Lung (tissue), 4 donors: ENCODE results near the gene USP17L29. TPM values are rescaled to one million over a fixed set of nuclear protein-coding genes. Genes with fewer than 3 reads are reported as not detected.

Experiments used
- polyA plus RNA-seq, 2 donors: library from polyadenylated mRNA; stranded (reverse); fragments of 200-250 nt; gene quantifications; one replicate each; pipeline ENCODE4 v1.2.1, GENCODE V29; 2013
- total RNA-seq, 2 donors: library from RNA; depleted of rRNA in 1 of 2; stranded (reverse); fragments of >200 nt in 1 of 2; gene quantifications; one replicate each; pipeline ENCODE4 v1.2.1, GENCODE V29; 2014 to 2021
- donor health status: Bipolar disorder and iron deficiency.
- donor health status: healthy.
- donor health status: DM: yes; HTN: yes; CAD: no.

USP17L29 gene
- total and polyA plus RNA-seq, 4 donors, result not detected

Other genes with a start within 250 kb of the USP17L29 start
- not detected for gene FAM90A26, start 183.2 kb upstream of the USP17L29 start, total RNA-seq
- not detected for gene FAM90A26, start 183.2 kb upstream of the USP17L29 start, polyA plus RNA-seq
- gene USP17L10, start 143.0 kb upstream of the USP17L29 start, total RNA-seq, result not detected
- not detected for gene USP17L10, start 143.0 kb upstream of the USP17L29 start, polyA plus RNA-seq
- gene USP17L11, start 138.2 kb upstream of the USP17L29 start, total RNA-seq, result not detected
- not detected for gene USP17L11, start 138.2 kb upstream of the USP17L29 start, polyA plus RNA-seq
- gene USP17L12, start 133.5 kb upstream of the USP17L29 start, total RNA-seq, result not detected
- not detected for gene USP17L12, start 133.5 kb upstream of the USP17L29 start, polyA plus RNA-seq
- not detected for gene USP17L13, start 128.7 kb upstream of the USP17L29 start, total RNA-seq
- not detected for gene USP17L13, start 128.7 kb upstream of the USP17L29 start, polyA plus RNA-seq
- not detected for gene USP17L15, start 119.3 kb upstream of the USP17L29 start, total RNA-seq
- gene USP17L15, start 119.3 kb upstream of the USP17L29 start, polyA plus RNA-seq, result not detected
- not detected for gene USP17L17, start 109.8 kb upstream of the USP17L29 start, total RNA-seq
- not detected for gene USP17L17, start 109.8 kb upstream of the USP17L29 start, polyA plus RNA-seq
- gene USP17L18, start 105.0 kb upstream of the USP17L29 start, total RNA-seq, result not detected
- not detected for gene USP17L18, start 105.0 kb upstream of the USP17L29 start, polyA plus RNA-seq
- not detected for gene USP17L19, start 100.3 kb upstream of the USP17L29 start, total RNA-seq
- not detected for gene USP17L19, start 100.3 kb upstream of the USP17L29 start, polyA plus RNA-seq
- not detected for gene USP17L20, start 95.5 kb upstream of the USP17L29 start, total RNA-seq
- not detected for gene USP17L20, start 95.5 kb upstream of the USP17L29 start, polyA plus RNA-seq
- not detected for gene USP17L21, start 90.8 kb upstream of the USP17L29 start, total RNA-seq
- not detected for gene USP17L21, start 90.8 kb upstream of the USP17L29 start, polyA plus RNA-seq
- not detected for gene USP17L22, start 86.0 kb upstream of the USP17L29 start, total RNA-seq
- gene USP17L22, start 86.0 kb upstream of the USP17L29 start, polyA plus RNA-seq, result not detected
- not detected for gene USP17L24, start 28.5 kb upstream of the USP17L29 start, total RNA-seq
- not detected for gene USP17L24, start 28.5 kb upstream of the USP17L29 start, polyA plus RNA-seq
- gene USP17L25, start 23.7 kb upstream of the USP17L29 start, total RNA-seq, result not detected
- not detected for gene USP17L25, start 23.7 kb upstream of the USP17L29 start, polyA plus RNA-seq
- gene USP17L26, start 19.0 kb upstream of the USP17L29 start, total RNA-seq, result not detected
- gene USP17L26, start 19.0 kb upstream of the USP17L29 start, polyA plus RNA-seq, result not detected
- gene USP17L5, start 14.2 kb upstream of the USP17L29 start, total RNA-seq, result not detected
- gene USP17L5, start 14.2 kb upstream of the USP17L29 start, polyA plus RNA-seq, result not detected
- not detected for gene USP17L27, start 9.5 kb upstream of the USP17L29 start, total RNA-seq
- not detected for gene USP17L27, start 9.5 kb upstream of the USP17L29 start, polyA plus RNA-seq
- gene USP17L28, start 4.7 kb upstream of the USP17L29 start, total RNA-seq, result not detected
- gene USP17L28, start 4.7 kb upstream of the USP17L29 start, polyA plus RNA-seq, result not detected
- gene USP17L30, start 9.5 kb downstream of the USP17L29 start, total RNA-seq, result not detected
- gene USP17L30, start 9.5 kb downstream of the USP17L29 start, polyA plus RNA-seq, result not detected
- gene DEFB131A, start 90.8 kb downstream of the USP17L29 start, total RNA-seq, result not detected
- gene DEFB131A, start 90.8 kb downstream of the USP17L29 start, polyA plus RNA-seq, result not detected